CD14-positive monocyte (primary cell): ENCODE measurements around the gene EGFR. TPM values are rescaled to one million over a fixed set of nuclear protein-coding genes. Genes with fewer than 3 reads are reported as not detected.

ENCODE experiments used
- DNase-seq, 3 donors: peaks; one replicate each; pipeline ENCODE4 v3.0.0-alpha.2; 2011 to 2022
- H2AFZ ChIP-seq: 2 replicates; pipeline ENCODE4 v1.6.0; 2012; ENCODE audit warnings: mild to moderate bottlenecking, low read depth, low read length, inconsistent platforms; ENCODE audit not compliant: insufficient read depth, poor library complexity, severe bottlenecking
- H3K27ac ChIP-seq, 2 donors: 1 replicate in 1 of 2; 2 replicates in 1 of 2; pipeline ENCODE4 v1.5.1; 2012 to 2013; ENCODE audit warnings: low read length in 2 of 2, control low read depth in 1 of 2, inconsistent platforms in 1 of 2, low read depth in 1 of 2, mild to moderate bottlenecking in 1 of 2
- H3K27me3 ChIP-seq, 2 donors: one replicate each; pipeline versions ENCODE4 v1.6.0 to v1.6.1; 2011 to 2013; ENCODE audit warnings: low read length in 2 of 2; ENCODE audit not compliant: control insufficient read depth in 2 of 2, insufficient read depth in 2 of 2
- H3K36me3 ChIP-seq, 2 donors: replicated peaks in 1 of 2; 1 replicate in 1 of 2; 2 replicates in 1 of 2; pipeline versions ENCODE4 v1.5.1 to v1.6.1; 2012 to 2013; ENCODE audit warnings: low read length in 2 of 2, control low read depth in 1 of 2, inconsistent platforms in 1 of 2, mild to moderate bottlenecking in 1 of 2; ENCODE audit not compliant: insufficient read depth in 2 of 2, control insufficient read depth in 1 of 2
- H3K4me1 ChIP-seq, 2 donors: 1 replicate in 1 of 2; 2 replicates in 1 of 2; pipeline versions ENCODE4 v1.5.1 to v1.6.1; 2012 to 2013; ENCODE audit warnings: low read length in 2 of 2, control low read depth in 1 of 2, inconsistent platforms in 1 of 2, mild to moderate bottlenecking in 1 of 2, moderate library complexity in 1 of 2; ENCODE audit not compliant: insufficient read depth in 2 of 2, control insufficient read depth in 1 of 2
- H3K4me2 ChIP-seq: replicated peaks from 2 replicates; pipeline ENCODE3; 2012; ENCODE audit warnings: low read length, moderate library complexity, mild to moderate bottlenecking; ENCODE audit not compliant: poor library complexity, severe bottlenecking; ENCODE audit errors: extremely low read depth
- H3K4me3 ChIP-seq, 3 experiments: fragments of 200-600 bp in 1 of 3; sonication (generic) in 1 of 3; replicated peaks in 1 of 3; 1 replicate in 2 of 3; 2 replicates in 1 of 3; pipeline ENCODE4 v1.5.1; 2011 to 2013; ENCODE audit warnings: low read length in 3 of 3, mild to moderate bottlenecking in 3 of 3, control low read depth in 2 of 3, low read depth in 2 of 3, inconsistent platforms in 1 of 3, moderate library complexity in 1 of 3
- H3K79me2 ChIP-seq: 2 replicates; pipeline ENCODE4 v1.6.0; 2012; ENCODE audit warnings: mild to moderate bottlenecking, control low read depth, inconsistent platforms, low read length, moderate library complexity; ENCODE audit not compliant: insufficient read depth
- H3K9ac ChIP-seq: 2 replicates; pipeline ENCODE4 v1.6.0; 2017; ENCODE audit warnings: low read length, mild to moderate bottlenecking; ENCODE audit not compliant: insufficient read depth, poor library complexity, severe bottlenecking
- H3K9me3 ChIP-seq, 2 donors: replicated peaks in 1 of 2; 1 replicate in 1 of 2; 2 replicates in 1 of 2; pipeline versions ENCODE4 v1.5.1 to v1.6.1; 2012 to 2013; ENCODE audit warnings: low read length in 2 of 2, control low read depth in 1 of 2; ENCODE audit not compliant: control insufficient read depth in 1 of 2, insufficient read depth in 1 of 2
- H4K20me1 ChIP-seq: 2 replicates; pipeline ENCODE4 v1.6.0; 2012; ENCODE audit warnings: mild to moderate bottlenecking, low read length, control low read depth, moderate library complexity; ENCODE audit not compliant: insufficient read depth
- H3K27ac Mint-ChIP-seq, 7 donors: one replicate each; pipeline ENCODE4 v1.8.0; 2020; ENCODE audit warnings: mild to moderate bottlenecking in 7 of 7, mixed read lengths in 7 of 7, moderate library complexity in 6 of 7, inconsistent platforms in 2 of 7
- H3K27me3 Mint-ChIP-seq, 3 donors: one replicate each; pipeline ENCODE4 v1.8.0; 2021 to 2022; ENCODE audit warnings: low read depth in 3 of 3, mild to moderate bottlenecking in 3 of 3, mixed read lengths in 3 of 3, moderate library complexity in 3 of 3, inconsistent platforms in 1 of 3
- H3K36me3 Mint-ChIP-seq, 2 donors: one replicate each; pipeline ENCODE4 v1.8.0; 2020; ENCODE audit warnings: mixed read lengths in 2 of 2, inconsistent platforms in 1 of 2, mild to moderate bottlenecking in 1 of 2
- H3K4me1 Mint-ChIP-seq: one replicate; pipeline ENCODE4 v1.8.0; 2020; ENCODE audit warnings: mild to moderate bottlenecking, mixed read lengths
- H3K4me3 Mint-ChIP-seq, 2 donors: one replicate each; pipeline ENCODE4 v1.8.0; 2020; ENCODE audit warnings: mild to moderate bottlenecking in 2 of 2, mixed read lengths in 2 of 2, moderate library complexity in 1 of 2
- H3K9me3 Mint-ChIP-seq, 7 donors: one replicate each; pipeline ENCODE4 v1.8.0; 2020 to 2022; ENCODE audit warnings: mixed read lengths in 7 of 7, mild to moderate bottlenecking in 6 of 7, moderate library complexity in 6 of 7, inconsistent platforms in 2 of 7
- WGBS: methylation state at CpG from one replicate; pipeline ENCODE4 v1.1.5; 2013; ENCODE audit warnings: missing lambda C conversion rate; ENCODE audit not compliant: insufficient coverage; 5-methylcytosine and 5-hydroxymethylcytosine counted together
- intact Hi-C, 2 donors: fragments of 100-400 bp; cut with micrococcal nuclease; formaldehyde crosslinking; loops; one replicate each; pipeline versions ENCODE4 v1.15.0 to v1.15.1; 2023
- polyA plus RNA-seq, 3 donors: library from polyadenylated mRNA; depleted of rRNA in 1 of 3; unstranded in 2 of 3; stranded (reverse) in 1 of 3; fragments of 300-500 nt in 2 of 3; fragments of >200 nt in 1 of 3; fragmentation: Illumina TruSeq in 2 of 3; gene quantifications; 1 replicate in 2 of 3; 2 replicates in 1 of 3; pipeline ENCODE4 v1.2.3, GENCODE V29; 2012 to 2021
- TF ChIP-seq, protein P1 (sequence below): fragments of 200-600 bp; IDR thresholded peaks from one replicate; pipeline ENCODE4 v1.8.0; 2022; ENCODE audit warnings: antibody characterized with exemption, mild to moderate bottlenecking

The EGFR gene
- polyA plus RNA-seq, 3 donors = not detected

DNA sequence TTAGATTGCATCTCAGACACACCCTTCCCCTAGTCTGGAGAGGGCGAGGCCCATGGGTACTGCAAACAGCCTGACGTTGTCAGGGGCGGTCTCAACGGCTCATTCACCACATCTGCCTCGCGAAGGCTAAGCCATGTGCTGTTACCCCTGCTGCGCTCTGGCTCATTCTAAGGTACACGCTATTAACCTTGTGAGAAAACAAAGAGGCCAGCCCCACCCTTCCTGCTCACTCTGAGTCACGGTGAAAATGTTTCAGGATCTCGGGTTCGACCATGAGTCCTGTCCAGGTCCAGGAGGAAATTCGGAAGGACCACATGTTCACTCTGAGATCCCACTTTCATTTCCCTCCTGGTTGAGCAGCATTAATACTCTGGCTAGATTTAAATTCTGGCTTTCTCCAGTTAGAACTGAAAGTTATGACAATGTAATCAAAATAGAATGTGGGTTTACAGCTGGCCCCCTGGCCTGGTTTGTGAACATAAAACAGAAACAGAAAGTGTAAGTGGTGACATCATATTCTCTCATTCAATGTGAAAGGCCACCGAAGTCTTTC lies 55.2 kb downstream of the EGFR start:
- Mint-ChIP-seq H3K27me3 (peaks cover 0 to 2% (median 0%) of the 10 kb centered on the region in 3 donors), H3K27ac (peak overlapping the region in 1 of 7 donors; percentile 43), H3K4me3 (no peak overlapping the region), H3K4me1 (no peaks in the 10 kb centered on the region), H3K36me3 (no peaks in the 10 kb centered on the region), H3K9me3 (peaks cover 0 to 4% (median 0%) of the 10 kb centered on the region in 7 donors)
- H3K27ac ChIP-seq = no peak overlapping the region
- H3K4me2 ChIP-seq = no peak overlapping the region
- no peaks in the 10 kb centered on the region for H4K20me1 ChIP-seq
- TF ChIP-seq, protein P1, sequence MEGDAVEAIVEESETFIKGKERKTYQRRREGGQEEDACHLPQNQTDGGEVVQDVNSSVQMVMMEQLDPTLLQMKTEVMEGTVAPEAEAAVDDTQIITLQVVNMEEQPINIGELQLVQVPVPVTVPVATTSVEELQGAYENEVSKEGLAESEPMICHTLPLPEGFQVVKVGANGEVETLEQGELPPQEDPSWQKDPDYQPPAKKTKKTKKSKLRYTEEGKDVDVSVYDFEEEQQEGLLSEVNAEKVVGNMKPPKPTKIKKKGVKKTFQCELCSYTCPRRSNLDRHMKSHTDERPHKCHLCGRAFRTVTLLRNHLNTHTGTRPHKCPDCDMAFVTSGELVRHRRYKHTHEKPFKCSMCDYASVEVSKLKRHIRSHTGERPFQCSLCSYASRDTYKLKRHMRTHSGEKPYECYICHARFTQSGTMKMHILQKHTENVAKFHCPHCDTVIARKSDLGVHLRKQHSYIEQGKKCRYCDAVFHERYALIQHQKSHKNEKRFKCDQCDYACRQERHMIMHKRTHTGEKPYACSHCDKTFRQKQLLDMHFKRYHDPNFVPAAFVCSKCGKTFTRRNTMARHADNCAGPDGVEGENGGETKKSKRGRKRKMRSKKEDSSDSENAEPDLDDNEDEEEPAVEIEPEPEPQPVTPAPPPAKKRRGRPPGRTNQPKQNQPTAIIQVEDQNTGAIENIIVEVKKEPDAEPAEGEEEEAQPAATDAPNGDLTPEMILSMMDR = no peak
- intact Hi-C loops = no loop called here
- H3K27me3 ChIP-seq = no peaks in the 10 kb centered on the region
- H3K79me2 ChIP-seq = no peaks in the 10 kb centered on the region
- no peak overlapping the region for H2AFZ ChIP-seq
- H3K4me1 ChIP-seq = no peaks in the 10 kb centered on the region
- no peak for DNase-seq
- WGBS = 70% methylated on average over 9 of the region's 13 CpGs
- H3K36me3 ChIP-seq = no peaks in the 10 kb centered on the region
- H3K9me3 ChIP-seq = no peaks in the 10 kb centered on the region
- no peak overlapping the region for H3K9ac ChIP-seq
- H3K4me3 ChIP-seq = no peak overlapping the region

DNA sequence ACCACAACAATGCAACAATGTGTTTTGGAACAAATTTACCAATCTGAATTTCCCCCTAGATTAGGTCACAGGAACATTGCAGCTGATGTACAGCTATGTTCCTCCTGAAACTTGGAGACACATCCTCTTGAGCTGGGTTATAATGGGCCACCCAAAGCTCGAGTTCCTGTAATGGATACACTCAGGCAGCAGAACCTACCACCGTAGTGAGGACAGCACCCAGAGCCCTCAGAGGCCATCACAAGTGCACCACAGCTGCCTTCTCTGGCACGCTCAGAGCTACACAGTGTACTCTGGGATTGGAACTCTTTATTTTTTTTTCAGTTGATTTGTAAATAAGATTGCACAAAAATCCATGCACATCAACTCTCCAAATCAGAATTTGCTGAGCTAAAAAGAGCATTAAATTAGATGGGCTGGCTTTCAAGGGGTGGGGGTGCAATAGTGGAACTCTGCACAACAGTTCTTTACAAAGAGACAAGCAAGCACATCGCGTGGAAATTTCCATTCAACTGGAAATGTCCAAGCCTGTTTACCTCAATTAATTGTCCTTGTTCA lies 56.7 kb downstream of the EGFR start:
- H3K9me3 ChIP-seq = no peaks in the 10 kb centered on the region
- H3K27me3 ChIP-seq = no peaks in the 10 kb centered on the region
- H3K36me3 ChIP-seq = no peaks in the 10 kb centered on the region
- no peaks in the 10 kb centered on the region for H3K4me1 ChIP-seq
- Mint-ChIP-seq H3K9me3 (peaks cover 0 to 4% (median 0%) of the 10 kb centered on the region in 7 donors), H3K36me3 (no peaks in the 10 kb centered on the region), H3K27me3 (peaks cover 0 to 2% (median 0%) of the 10 kb centered on the region in 3 donors), H3K4me1 (no peaks in the 10 kb centered on the region), H3K27ac (no peak overlapping the region), H3K4me3 (no peak overlapping the region)
- no peak overlapping the region for H3K4me2 ChIP-seq
- DNase-seq = no peak
- H4K20me1 ChIP-seq = no peaks in the 10 kb centered on the region
- intact Hi-C loops = no loop called here
- H3K79me2 ChIP-seq = no peaks in the 10 kb centered on the region
- 84% methylated on average over 2 of the region's 5 CpGs for WGBS
- H3K9ac ChIP-seq = no peak overlapping the region
- H3K27ac ChIP-seq = no peak overlapping the region
- H3K4me3 ChIP-seq = no peak overlapping the region
- TF ChIP-seq, protein P1 = no peak
- H2AFZ ChIP-seq = no peak overlapping the region
